Parathyroid adenoma (tissue), 2 donors: ENCODE results near the gene OR52A5.

Experiments used
- H2AFZ ChIP-seq: fragments of 300-600 bp; sonication (generic); one replicate; pipeline ENCODE4 v1.7.0; 2017; ENCODE audit warnings: antibody characterized with exemption, mild to moderate bottlenecking
- H3K27ac ChIP-seq: fragments of 300-600 bp; sonication (generic); one replicate; pipeline ENCODE4 v1.7.0; 2017
- H3K27me3 ChIP-seq: fragments of 300-600 bp; sonication (generic); one replicate; pipeline ENCODE4 v1.7.0; 2017; ENCODE audit warnings: low read length; ENCODE audit not compliant: control insufficient read depth, insufficient read depth
- H3K36me3 ChIP-seq: fragments of 300-600 bp; sonication (generic); one replicate; pipeline ENCODE4 v1.7.0; 2017; ENCODE audit warnings: low read length; ENCODE audit not compliant: control insufficient read depth, insufficient read depth
- H3K4me1 ChIP-seq: fragments of 300-600 bp; sonication (generic); one replicate; pipeline ENCODE4 v1.7.0; 2017; ENCODE audit warnings: control low read depth
- H3K4me2 ChIP-seq: fragments of 300-600 bp; sonication (generic); one replicate; pipeline ENCODE4 v1.7.0; 2017; ENCODE audit warnings: low read length
- H3K4me3 ChIP-seq: fragments of 300-600 bp; sonication (generic); one replicate; pipeline ENCODE4 v1.7.0; 2017; ENCODE audit warnings: low read depth, low read length
- H3K79me2 ChIP-seq: fragments of 300-600 bp; sonication (generic); one replicate; pipeline ENCODE4 v1.7.0; 2017; ENCODE audit warnings: control low read depth
- H3K9ac ChIP-seq: fragments of 300-600 bp; sonication (generic); one replicate; pipeline ENCODE4 v1.7.0; 2017; ENCODE audit warnings: mild to moderate bottlenecking
- H3K9me3 ChIP-seq: fragments of 300-600 bp; sonication (generic); one replicate; pipeline ENCODE4 v1.7.0; 2017; ENCODE audit warnings: low read length; ENCODE audit not compliant: control insufficient read depth
- TF ChIP-seq, protein P1 (sequence below): fragments of 300-600 bp; sonication (generic); IDR thresholded peaks from one replicate; pipeline ENCODE4 v1.7.0; 2017; ENCODE audit warnings: antibody characterized with exemption, mild to moderate bottlenecking
- donor health status: primary hyperparathyroidism.

The OR52A5 gene

GRCh38 chr11:5124891-5125620 lies 13.1 kb downstream of the OR52A5 start:
- Histone ChIP-seq H3K9ac (no peak overlapping the region), H3K36me3 (no peaks in the 10 kb centered on the region), H3K4me2 (no peak overlapping the region), H3K4me3 (no peak overlapping the region), H2AFZ (no peak overlapping the region), H3K79me2 (no peaks in the 10 kb centered on the region), H3K27me3 (no peaks in the 10 kb centered on the region), H3K4me1 (no peaks in the 10 kb centered on the region), H3K27ac (no peak overlapping the region), H3K9me3 (no peaks in the 10 kb centered on the region)
- TF ChIP-seq, protein P1, sequence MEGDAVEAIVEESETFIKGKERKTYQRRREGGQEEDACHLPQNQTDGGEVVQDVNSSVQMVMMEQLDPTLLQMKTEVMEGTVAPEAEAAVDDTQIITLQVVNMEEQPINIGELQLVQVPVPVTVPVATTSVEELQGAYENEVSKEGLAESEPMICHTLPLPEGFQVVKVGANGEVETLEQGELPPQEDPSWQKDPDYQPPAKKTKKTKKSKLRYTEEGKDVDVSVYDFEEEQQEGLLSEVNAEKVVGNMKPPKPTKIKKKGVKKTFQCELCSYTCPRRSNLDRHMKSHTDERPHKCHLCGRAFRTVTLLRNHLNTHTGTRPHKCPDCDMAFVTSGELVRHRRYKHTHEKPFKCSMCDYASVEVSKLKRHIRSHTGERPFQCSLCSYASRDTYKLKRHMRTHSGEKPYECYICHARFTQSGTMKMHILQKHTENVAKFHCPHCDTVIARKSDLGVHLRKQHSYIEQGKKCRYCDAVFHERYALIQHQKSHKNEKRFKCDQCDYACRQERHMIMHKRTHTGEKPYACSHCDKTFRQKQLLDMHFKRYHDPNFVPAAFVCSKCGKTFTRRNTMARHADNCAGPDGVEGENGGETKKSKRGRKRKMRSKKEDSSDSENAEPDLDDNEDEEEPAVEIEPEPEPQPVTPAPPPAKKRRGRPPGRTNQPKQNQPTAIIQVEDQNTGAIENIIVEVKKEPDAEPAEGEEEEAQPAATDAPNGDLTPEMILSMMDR, result no peak

DNA sequence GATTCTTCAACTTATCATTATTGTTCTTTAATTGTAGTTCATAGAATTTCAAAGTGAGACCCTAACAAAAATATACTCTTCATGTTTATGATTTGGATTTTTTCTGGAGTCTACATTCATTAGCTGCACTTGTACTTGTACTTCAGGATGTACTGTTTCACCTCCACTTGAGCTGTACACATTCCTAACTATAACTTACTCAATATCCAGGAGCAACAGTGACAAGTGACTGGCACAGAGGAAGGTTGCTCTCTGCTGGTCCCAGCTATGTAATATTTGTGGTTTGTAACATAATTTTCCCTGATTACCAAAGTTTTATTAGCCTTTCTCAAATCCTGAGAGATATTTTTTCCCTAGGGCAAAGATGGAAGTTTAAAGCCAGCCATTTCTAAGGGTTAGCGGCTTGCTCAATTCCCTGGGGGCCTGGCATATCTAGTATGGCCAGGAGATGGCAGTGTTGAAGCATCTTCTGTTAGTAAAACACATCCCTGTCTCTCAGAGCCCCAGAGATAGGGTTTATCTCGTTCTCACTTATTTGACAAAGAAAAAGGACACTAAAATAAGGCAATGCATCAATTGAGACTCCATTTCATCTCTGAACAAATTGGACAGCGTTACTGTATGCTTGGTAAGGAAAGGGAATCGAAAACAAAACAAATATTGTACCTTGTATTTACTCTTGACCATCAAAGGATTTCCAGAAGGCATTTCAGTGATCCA lies 14.2 kb downstream of the OR52A5 start:
- H3K9ac ChIP-seq, result no peak overlapping the region
- H2AFZ ChIP-seq, result no peak overlapping the region
- no peaks in the 10 kb centered on the region for H3K79me2 ChIP-seq
- no peaks in the 10 kb centered on the region for H3K9me3 ChIP-seq
- no peak overlapping the region for H3K4me3 ChIP-seq
- no peak overlapping the region for H3K27ac ChIP-seq
- no peaks in the 10 kb centered on the region for H3K4me1 ChIP-seq
- TF ChIP-seq, protein P1, result peak; percentile 59
- no peaks in the 10 kb centered on the region for H3K27me3 ChIP-seq
- no peaks in the 10 kb centered on the region for H3K36me3 ChIP-seq
- no peak overlapping the region for H3K4me2 ChIP-seq

GRCh38 chr11:5118893-5119292 lies 19.3 kb downstream of the OR52A5 start:
- Histone ChIP-seq H3K36me3 (no peaks in the 10 kb centered on the region), H3K9me3 (no peaks in the 10 kb centered on the region), H3K4me3 (no peak overlapping the region), H3K27ac (no peak overlapping the region), H3K4me2 (no peak overlapping the region), H2AFZ (no peak overlapping the region), H3K4me1 (no peaks in the 10 kb centered on the region), H3K79me2 (no peaks in the 10 kb centered on the region), H3K9ac (no peak overlapping the region), H3K27me3 (no peaks in the 10 kb centered on the region)
- TF ChIP-seq, protein P1, result no peak

- Histone ChIP-seq H3K9ac (no peak overlapping the region), H3K27ac (no peak overlapping the region), H2AFZ (no peak overlapping the region), H3K27me3 (no peaks in the 10 kb centered on the region), H3K9me3 (no peaks in the 10 kb centered on the region), H3K79me2 (no peaks in the 10 kb centered on the region), H3K36me3 (no peaks in the 10 kb centered on the region), H3K4me3 (no peak overlapping the region), H3K4me1 (no peaks in the 10 kb centered on the region), H3K4me2 (no peak overlapping the region)
- TF ChIP-seq, protein P1, result no peak
Observed at GRCh38 chr11:5117588-5117987, 20.6 kb downstream of the OR52A5 start.
